ENCODE measurements around the gene SLC39A9. TPM values are rescaled to one million over a fixed set of nuclear protein-coding genes. Genes with fewer than 3 reads are reported as not detected.
"Not testable (repeated sequence)": the region's sequence is repeated elsewhere in the genome, so short reads cannot be mapped to it uniquely, and the experiment has no call there.

The SLC39A9 gene
- total RNA-seq, 2 donors from 2014 or later: 36.3 to 38.2 TPM

DNA sequence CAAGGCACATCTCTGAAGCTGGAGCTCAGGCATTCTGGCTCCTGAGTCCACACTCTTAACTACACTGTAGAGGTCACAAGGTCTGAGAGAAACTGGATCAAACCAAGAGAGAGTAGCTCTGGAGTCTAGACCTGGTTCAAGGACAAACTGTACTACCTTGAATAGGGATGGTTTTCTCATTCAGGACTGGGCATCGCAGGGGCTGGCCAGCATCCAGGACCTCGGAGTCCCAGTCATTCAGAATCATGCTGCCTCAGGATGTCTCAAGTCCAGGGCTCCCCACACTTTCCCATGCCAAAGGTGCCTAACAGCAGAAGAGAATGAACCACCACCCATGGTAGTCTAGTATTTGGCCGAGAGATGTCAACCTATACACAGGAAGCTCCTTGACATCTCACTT, 72.9 kb downstream of the SLC39A9 start:
- Histone ChIP-seq H3K27ac (no peak overlapping the region), H3K4me1 (no peaks in the 10 kb centered on the region), H3K9me3 (no peaks in the 10 kb centered on the region), H3K4me3 (no peak overlapping the region), H3K36me3 (replicated peaks in 1 of 2; ENCODE audit: insufficient read depth in 1 of 2, low read depth in 2 of 2) (no peaks in the 10 kb centered on the region), H3K27me3 (no peaks in the 10 kb centered on the region)
- intact Hi-C loops (cut with DNase I): no loop called here
- no peak for TF ChIP-seq POLR2A (IDR thresholded peaks at IDR 0.05)
- TF ChIP-seq, protein P1, sequence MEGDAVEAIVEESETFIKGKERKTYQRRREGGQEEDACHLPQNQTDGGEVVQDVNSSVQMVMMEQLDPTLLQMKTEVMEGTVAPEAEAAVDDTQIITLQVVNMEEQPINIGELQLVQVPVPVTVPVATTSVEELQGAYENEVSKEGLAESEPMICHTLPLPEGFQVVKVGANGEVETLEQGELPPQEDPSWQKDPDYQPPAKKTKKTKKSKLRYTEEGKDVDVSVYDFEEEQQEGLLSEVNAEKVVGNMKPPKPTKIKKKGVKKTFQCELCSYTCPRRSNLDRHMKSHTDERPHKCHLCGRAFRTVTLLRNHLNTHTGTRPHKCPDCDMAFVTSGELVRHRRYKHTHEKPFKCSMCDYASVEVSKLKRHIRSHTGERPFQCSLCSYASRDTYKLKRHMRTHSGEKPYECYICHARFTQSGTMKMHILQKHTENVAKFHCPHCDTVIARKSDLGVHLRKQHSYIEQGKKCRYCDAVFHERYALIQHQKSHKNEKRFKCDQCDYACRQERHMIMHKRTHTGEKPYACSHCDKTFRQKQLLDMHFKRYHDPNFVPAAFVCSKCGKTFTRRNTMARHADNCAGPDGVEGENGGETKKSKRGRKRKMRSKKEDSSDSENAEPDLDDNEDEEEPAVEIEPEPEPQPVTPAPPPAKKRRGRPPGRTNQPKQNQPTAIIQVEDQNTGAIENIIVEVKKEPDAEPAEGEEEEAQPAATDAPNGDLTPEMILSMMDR (IDR thresholded peaks at IDR 0.05): no peak
- 78 to 91% methylated on average over 1 to 3 of the region's 3 CpGs for WGBS, 2 donors
- ATAC-seq: no peak
- DNase-seq: no peak

DNA sequence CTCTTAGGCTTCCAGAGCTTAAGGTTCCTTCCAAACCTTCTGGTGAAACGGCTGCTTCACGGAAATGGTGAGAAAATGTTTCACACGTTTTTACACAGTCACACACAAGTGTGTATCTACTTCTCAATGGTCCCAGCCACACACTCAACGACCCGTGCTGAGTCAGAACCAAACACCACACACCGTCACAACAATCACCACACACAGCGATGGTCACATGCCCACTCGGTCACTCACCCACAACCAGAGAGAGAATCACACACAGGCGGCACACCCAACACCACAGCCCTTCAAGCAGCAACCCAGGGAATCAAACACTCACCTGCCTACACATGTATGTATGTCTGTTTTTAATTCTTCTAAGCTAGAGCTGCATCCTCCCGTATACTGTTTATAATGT, 73.4 kb downstream of the SLC39A9 start:
- H3K27ac ChIP-seq: no peak overlapping the region
- H3K36me3 ChIP-seq (replicated peaks in 1 of 2; ENCODE audit: insufficient read depth in 1 of 2, low read depth in 2 of 2): no peaks in the 10 kb centered on the region
- TF ChIP-seq, protein P1 (IDR thresholded peaks at IDR 0.05): no peak
- TF ChIP-seq POLR2A (IDR thresholded peaks at IDR 0.05): no peak
- H3K9me3 ChIP-seq: no peaks in the 10 kb centered on the region
- WGBS, 2 donors: 71 to 80% methylated on average over 10 of the region's 10 CpGs
- H3K4me1 ChIP-seq: no peaks in the 10 kb centered on the region
- intact Hi-C loops (cut with DNase I): no loop called here
- H3K4me3 ChIP-seq: no peak overlapping the region
- no peak for ATAC-seq
- H3K27me3 ChIP-seq: no peaks in the 10 kb centered on the region
- DNase-seq: no peak

DNA sequence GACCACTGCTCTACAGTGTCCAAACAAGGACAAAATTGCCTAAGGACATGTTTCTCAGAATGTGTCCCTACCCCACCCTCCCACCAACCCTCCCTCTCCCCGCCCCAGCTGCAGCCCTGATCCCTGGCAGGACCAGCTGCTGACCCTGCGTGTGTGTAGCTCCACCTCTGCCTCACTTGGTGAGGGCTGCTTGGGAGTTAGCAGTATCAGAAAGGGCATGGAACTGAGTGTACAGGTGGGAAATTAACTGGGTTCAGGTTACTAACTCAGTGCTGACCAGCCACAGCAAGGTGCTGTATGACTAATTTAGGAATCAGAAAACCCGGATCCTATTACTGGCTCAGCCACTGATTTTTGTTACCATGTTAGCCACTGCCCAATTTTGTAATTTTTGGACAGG, 74.8 kb downstream of the SLC39A9 start:
- H3K36me3 ChIP-seq (replicated peaks in 1 of 2; ENCODE audit: insufficient read depth in 1 of 2, low read depth in 2 of 2): no peaks in the 10 kb centered on the region
- H3K27me3 ChIP-seq: no peaks in the 10 kb centered on the region
- WGBS, 2 donors: 57 to 67% methylated on average over 3 of the region's 3 CpGs
- no peak for DNase-seq
- TF ChIP-seq, protein P1 (IDR thresholded peaks at IDR 0.05): no peak
- no peak for ATAC-seq
- H3K4me1 ChIP-seq: no peaks in the 10 kb centered on the region
- intact Hi-C loops (cut with DNase I): no loop called here
- no peaks in the 10 kb centered on the region for H3K9me3 ChIP-seq
- H3K27ac ChIP-seq: no peak overlapping the region
- H3K4me3 ChIP-seq: no peak overlapping the region

DNA sequence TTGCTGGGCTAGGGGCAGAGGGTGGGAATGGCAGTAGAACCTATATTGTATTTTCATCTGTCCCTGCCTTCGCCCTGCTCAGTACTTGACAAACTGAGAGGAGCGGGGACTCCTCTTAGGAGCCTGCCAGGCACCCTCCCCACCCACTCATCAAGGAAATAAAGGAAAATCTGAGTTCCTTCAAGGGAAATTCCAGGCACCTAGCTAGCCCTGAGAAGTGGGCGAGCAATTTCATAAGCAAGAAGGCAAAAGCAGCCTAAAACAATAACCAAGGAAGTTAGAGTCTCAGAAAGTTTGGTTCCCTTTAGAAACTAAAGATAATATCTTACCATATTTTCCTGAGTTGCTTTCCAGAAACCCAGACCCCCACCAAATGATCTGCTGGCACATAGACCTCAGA, 75.5 kb downstream of the SLC39A9 start:
- Histone ChIP-seq H3K36me3 (replicated peaks in 1 of 2; ENCODE audit: insufficient read depth in 1 of 2, low read depth in 2 of 2) (no peaks in the 10 kb centered on the region), H3K9me3 (no peaks in the 10 kb centered on the region), H3K27ac (no peak overlapping the region), H3K4me3 (no peak overlapping the region), H3K4me1 (no peaks in the 10 kb centered on the region), H3K27me3 (no peaks in the 10 kb centered on the region)
- TF ChIP-seq, protein P1 (IDR thresholded peaks at IDR 0.05): no peak
- TF ChIP-seq POLR2A (IDR thresholded peaks at IDR 0.05): no peak
- 82 to 94% methylated on average over 3 of the region's 3 CpGs for WGBS, 2 donors
- no peak for ATAC-seq
- intact Hi-C loops (cut with DNase I): no loop called here
- no peak for DNase-seq

DNA sequence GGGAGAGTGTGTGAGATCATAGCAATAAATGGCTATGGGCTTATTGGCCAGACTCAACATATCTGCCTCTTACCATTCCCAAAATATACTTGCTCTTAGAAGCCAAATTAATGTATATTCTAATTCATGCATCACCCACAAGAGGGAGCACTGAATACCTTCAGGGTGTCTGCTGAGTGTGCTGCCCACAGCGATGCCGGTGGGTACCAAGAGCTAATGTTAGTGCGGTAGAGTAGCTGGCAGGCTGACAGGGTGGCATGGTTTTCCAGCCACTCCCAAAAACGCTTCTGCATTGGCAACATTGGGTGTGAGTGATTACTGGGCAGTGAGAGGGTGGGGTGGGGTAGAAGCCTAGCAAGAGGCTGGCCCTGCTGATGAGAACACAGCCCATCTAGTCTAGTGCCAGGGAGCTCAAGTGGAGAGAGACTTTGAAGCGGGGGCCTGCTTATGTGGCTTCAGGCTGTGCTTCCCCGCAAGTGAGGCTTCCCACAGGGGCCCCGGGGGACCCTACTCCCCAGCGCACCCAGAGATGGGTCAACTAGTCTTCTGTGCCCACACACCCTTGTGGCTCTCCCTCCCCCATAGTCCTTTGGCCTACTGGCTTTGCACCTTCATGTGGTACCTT, 76.8 kb downstream of the SLC39A9 start:
- no peak for DNase-seq
- 68 to 97% methylated on average over 4 to 8 of the region's 8 CpGs for WGBS, 2 donors

DNA sequence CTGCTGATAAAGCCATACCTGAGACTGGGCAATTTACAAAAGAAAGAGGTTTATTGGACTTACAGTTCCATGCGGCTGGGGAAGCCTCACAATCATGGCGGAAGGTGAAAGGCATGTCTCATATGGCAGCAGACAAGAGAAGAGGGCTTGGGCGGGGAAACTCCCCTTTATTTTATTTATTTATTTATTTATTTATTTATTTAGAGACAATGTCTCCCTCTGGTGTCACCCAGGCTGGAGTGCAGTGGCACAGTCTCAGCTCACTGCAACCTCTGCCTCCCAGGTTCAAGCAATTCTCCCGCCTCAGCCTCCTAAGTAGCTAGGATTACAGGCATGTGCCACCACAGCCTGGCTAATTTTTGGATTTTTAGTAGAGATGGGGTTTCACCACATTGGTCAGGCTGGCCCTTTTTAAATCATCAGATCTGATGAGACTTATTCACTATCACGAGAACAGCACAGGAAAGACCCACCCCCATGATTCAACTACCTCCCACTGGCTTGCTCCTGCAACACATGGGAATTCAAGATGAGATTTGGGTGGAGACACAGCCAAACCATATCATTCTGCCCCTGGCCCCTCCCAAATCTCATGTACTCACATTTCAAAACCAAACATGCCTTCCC, 78.4 kb downstream of the SLC39A9 start:
- DNase-seq; intact Hi-C loops (cut with DNase I); H3K27me3 ChIP-seq; H3K4me3 ChIP-seq; H3K36me3 ChIP-seq (replicated peaks in 1 of 2; ENCODE audit: insufficient read depth in 1 of 2, low read depth in 2 of 2); H3K9me3 ChIP-seq; ATAC-seq; H3K4me1 ChIP-seq; H3K27ac ChIP-seq: not testable (repeated sequence)
- WGBS, 2 donors: 91 to 96% methylated on average over 5 of the region's 5 CpGs

More for the DNA sequence above, 76.8 kb downstream of the SLC39A9 start:
- no peak overlapping the region for H3K4me3 ChIP-seq
- no peaks in the 10 kb centered on the region for H3K9me3 ChIP-seq
- no peaks in the 10 kb centered on the region for H3K36me3 ChIP-seq (replicated peaks in 1 of 2; ENCODE audit: insufficient read depth in 1 of 2, low read depth in 2 of 2)
- no peak overlapping the region for H3K27ac ChIP-seq
- intact Hi-C loops (cut with DNase I): no loop called here
- H3K27me3 ChIP-seq: no peaks in the 10 kb centered on the region
- H3K4me1 ChIP-seq: no peaks in the 10 kb centered on the region
- no peak for ATAC-seq
- TF ChIP-seq, protein P1 (IDR thresholded peaks at IDR 0.05): peak in 1 of 7 experiments; percentile 15
- TF ChIP-seq POLR2A (IDR thresholded peaks at IDR 0.05): no peak

DNA sequence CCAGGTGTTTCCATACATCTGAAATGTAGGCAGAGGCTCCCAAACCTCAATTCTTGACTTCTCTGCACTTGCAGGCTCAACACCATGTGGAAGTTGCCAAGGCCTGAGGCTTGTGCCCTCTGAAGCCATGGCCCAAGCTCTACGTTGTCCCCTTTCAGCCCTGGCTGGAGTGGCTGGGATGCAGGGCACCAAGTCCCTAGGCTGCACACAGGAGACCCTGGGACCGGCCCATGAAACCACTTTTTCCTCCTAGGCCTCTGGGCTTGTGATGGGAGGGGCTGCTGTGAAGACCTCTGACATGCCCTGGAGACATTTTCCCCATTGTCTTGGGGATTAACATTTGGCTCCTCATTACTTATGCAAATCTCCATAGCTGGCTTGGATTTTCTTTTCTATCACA, 79.6 kb downstream of the SLC39A9 start:
- H3K9me3 ChIP-seq; H3K4me3 ChIP-seq; H3K36me3 ChIP-seq (replicated peaks in 1 of 2; ENCODE audit: insufficient read depth in 1 of 2, low read depth in 2 of 2); intact Hi-C loops (cut with DNase I); ATAC-seq; H3K4me1 ChIP-seq; DNase-seq; H3K27me3 ChIP-seq; H3K27ac ChIP-seq: not testable (repeated sequence)
- WGBS, 2 donors: 86 to 92% methylated on average over 2 of the region's 2 CpGs
